ENCODE results near the gene ARL13A.
"Not testable (repeated sequence)": the region's sequence is repeated elsewhere in the genome, so short reads cannot be mapped to it uniquely, and the experiment has no call there.

The ARL13A gene

DNA sequence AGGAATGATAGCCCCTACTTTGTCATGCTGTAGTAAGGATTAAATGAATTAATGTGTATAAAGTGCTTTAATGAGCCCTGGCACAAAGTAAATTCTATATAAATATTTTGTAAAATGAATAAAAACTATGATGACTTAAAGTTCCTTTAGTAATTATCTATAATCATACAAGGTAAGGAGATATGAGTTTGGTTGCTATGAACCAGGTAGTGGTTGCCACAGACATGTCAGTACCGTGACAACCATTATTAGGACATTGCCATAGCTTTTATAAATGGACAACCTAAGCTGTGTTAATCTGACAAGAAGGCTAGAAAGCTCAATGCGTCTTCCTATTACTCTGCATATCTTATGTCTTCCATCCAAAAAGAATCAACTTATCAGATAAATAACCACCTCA lies at the start of gene ARL13A:
TSS of gene ARL13A (plus strand) at position 301 of the 400 bp plus-strand sequence. CDS start 3,982 bp downstream, outside the sequence.
- FAIRE-seq (no peak), DNase-seq (ENCODE audit: insufficient read length, low spot score) (no peak)

DNA sequence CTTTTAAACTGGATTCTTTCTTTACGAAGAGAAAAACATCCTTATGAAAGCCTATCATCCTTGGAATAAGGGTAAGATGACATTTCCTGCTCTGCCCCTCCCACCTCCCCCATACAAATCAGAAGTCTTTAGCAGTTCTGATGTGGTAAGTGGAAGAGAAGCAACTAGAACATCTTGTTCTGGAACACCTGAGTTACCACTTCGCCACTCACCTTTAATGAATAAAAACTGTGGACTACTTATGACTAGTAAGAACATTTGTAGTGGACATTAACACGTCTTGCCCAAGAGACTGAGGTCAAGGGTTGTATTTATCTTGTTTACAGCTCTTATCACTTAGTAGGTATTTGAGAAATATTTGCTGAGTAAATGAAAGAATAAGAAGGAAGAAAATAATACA lies 45.1 kb upstream of the ARL13A start:
- DNase-seq (ENCODE audit: insufficient read length, low spot score) (no peak), FAIRE-seq (no peak)

GRCh38 chrX:100926453-100926852 lies 43.1 kb upstream of the ARL13A start:
- DNase-seq (ENCODE audit: insufficient read length, low spot score) (no peak), FAIRE-seq (no peak)

DNA sequence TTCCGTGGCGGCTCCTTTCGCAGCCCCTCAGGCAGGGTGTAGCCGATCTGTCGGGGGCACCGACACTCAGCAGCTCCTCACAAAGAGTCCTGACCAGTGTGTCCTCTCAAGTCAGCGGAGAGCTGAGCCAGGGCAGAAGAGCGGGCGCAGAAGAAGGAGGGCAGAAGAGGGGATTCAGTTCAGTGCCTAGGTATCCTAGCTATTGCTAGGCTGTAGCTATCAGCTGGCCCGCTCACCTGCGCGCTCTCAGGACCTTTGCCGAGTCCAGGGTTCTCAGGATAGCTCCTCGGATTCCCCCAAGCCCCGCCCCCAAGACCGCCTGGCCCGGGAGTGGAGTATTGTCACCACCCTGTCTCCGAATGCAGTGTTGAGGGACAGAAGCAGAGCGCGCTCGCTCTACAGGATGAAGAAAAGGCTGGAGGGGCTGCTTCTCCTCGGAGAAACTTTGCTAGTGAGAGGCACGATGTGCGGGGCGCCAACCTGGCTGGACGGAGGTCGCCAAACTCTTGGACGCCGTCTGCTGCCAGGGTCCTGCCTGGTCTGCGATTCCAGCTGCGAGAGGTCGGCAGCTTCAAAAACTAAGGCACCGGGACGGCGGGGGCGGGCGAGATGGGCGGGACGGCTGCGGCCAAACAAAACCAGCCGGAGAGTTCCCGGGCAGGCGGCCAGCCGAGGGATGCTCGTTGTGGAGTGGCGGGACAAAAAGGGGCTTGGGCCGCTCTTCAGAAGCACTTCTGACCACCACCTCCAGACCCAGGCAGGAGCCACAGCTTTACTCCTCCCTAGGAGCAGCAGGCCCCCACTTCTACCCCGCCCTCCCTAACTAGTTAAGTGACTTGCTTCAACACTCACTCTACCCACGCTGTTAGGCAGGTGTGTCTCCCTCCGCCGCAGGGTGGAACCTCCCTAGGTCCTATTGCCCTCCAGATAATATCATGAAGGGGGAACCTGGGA lies 40.6 kb upstream of the ARL13A start, which contains the start of gene XKRX:
TSS of gene XKRX (minus strand) at position 258 of the 954 bp plus-strand sequence. CDS start 613 bp downstream, outside the sequence.
- DNase-seq (ENCODE audit: insufficient read length, low spot score) (no peak), FAIRE-seq (no peak)

GRCh38 chrX:100931218-100931924 lies 38.1 kb upstream of the ARL13A start:
- no peak for DNase-seq (ENCODE audit: insufficient read length, low spot score)
- no peak for FAIRE-seq

DNA sequence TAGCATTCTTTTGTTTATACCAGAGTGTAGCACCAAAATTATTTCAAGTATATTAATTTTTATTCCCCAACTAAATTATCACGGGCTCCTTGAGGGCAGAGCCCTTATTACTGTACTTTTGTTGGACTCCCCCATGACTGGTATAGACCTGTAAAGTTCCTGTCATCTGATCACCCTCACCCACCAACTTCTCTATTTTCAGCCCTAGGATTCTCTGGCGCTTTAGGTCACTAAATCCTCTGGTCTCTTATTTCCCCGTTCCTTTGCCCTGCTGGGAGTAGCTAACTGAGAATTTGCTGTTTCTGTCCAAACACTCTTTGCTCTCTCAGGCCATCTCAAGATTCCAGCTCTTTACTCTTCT lies 37.6 kb upstream of the ARL13A start:
- DNase-seq (ENCODE audit: insufficient read length, low spot score): no peak
- FAIRE-seq: no peak

DNA sequence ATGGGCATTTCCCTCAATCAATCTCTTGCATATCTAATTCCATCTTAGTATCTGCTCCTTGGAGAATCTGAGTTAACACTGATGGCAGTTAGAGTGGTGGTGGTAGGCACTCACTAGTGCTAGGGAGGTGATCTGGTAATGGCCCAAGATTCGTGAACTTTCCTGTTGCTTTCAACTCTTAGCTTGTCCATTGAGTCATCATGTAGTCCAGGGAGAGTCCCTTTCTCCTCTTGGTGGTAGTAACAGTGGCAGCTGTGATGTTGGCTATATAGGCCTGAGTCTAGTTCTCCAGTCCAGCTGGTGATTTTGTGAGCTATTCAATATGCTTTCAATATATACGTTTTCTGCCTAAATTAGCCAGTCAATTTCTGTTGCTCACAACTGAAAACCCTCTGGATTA lies 33.7 kb upstream of the ARL13A start:
- DNase-seq (ENCODE audit: insufficient read length, low spot score) (no peak), FAIRE-seq (no peak)

GRCh38 chrX:100939333-100939732 lies 30.2 kb upstream of the ARL13A start:
- no peak for DNase-seq (ENCODE audit: insufficient read length, low spot score)
- no peak for FAIRE-seq

- FAIRE-seq: no peak
Measured at GRCh38 chrX:100944601-100945000, 24.9 kb upstream of the ARL13A start.

DNA sequence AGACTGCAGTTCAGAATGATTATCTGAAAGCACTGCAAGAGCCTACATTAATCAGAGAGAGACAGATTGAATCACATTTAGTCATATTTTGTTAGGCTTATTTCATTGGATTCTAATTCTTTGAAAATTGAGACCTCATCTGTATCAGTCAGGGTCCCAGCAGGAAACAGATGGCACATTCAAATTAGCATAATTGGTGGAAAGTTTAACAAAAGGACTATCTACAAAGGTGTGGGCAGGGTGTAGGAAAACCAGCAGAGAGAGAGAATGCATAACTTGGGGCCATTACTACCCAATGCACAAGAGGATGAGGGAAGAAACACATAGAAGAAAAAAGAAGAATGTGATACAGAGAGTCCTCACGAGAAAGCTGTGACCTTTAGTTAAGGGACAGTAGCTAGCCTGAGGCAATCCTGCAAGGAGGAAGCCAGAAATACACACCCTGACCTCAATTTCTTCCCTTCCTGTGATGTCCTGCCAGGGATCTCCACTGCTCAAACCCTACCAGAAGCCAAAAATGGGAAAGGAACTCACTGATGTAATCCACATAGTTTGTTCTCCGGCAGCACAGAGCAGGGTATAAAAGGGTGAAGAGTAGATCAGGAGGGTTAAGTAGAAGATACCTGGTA lies 23.1 kb upstream of the ARL13A start:
- FAIRE-seq: no peak

More at GRCh38 chrX:100944601-100945000, 24.9 kb upstream of the ARL13A start:
- no peak for DNase-seq (ENCODE audit: insufficient read length, low spot score)

DNA sequence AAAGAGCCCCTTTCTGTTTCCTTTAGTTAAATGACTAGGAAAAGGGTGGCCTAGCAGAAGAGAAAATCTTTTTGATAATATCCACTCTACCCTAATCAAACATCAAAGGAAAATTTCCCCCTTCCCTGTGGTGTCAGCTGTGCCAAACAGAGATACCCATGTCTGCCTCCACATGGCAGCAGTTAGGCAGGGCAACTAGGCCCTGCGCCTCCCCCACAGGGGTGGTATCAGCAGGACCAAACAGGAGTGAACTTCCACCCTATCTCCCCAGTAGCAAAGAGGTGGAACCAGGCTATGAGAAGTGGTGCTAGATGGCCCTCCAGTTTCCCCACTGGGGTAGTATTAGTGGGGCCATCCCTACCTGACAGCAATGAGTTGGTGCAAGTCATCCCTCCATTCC lies 21.0 kb upstream of the ARL13A start:
- FAIRE-seq: no peak
- no peak for DNase-seq (ENCODE audit: insufficient read length, low spot score)

More for the DNA sequence above, 23.1 kb upstream of the ARL13A start:
- DNase-seq (ENCODE audit: insufficient read length, low spot score): no peak

GRCh38 chrX:100962811-100963210 lies 6.7 kb upstream of the ARL13A start:
- DNase-seq (ENCODE audit: insufficient read length, low spot score): no peak
- FAIRE-seq: no peak

DNA sequence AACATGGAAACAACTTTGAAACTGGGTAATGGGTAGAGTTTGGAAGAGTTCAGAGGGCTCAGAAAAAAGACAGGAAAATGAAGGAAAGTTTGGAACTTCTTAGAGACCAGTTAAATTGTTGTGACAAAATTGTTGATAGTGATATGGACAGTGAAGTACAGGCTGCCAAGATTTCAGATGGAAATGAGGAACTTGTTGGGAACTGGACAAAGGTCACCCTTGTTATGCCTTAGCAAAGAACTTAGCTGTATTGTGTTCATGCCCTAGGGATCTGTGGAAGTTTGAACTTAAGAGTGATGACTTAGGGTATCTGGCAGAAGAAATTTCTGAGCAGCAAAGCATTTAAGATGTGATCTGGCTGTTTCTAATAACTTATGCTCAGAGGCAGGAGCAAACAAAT lies 5.1 kb upstream of the ARL13A start:
- DNase-seq (ENCODE audit: insufficient read length, low spot score): no peak
- FAIRE-seq: no peak

GRCh38 chrX:100969936-100970335 lies 428 bp downstream of the ARL13A start:
- no peak for FAIRE-seq

GRCh38 chrX:100973411-100973810 lies 3.9 kb downstream of the ARL13A start:
- FAIRE-seq: no peak
- DNase-seq (ENCODE audit: insufficient read length, low spot score): no peak

More at GRCh38 chrX:100969936-100970335, 428 bp downstream of the ARL13A start:
- no peak for DNase-seq (ENCODE audit: insufficient read length, low spot score)

DNA sequence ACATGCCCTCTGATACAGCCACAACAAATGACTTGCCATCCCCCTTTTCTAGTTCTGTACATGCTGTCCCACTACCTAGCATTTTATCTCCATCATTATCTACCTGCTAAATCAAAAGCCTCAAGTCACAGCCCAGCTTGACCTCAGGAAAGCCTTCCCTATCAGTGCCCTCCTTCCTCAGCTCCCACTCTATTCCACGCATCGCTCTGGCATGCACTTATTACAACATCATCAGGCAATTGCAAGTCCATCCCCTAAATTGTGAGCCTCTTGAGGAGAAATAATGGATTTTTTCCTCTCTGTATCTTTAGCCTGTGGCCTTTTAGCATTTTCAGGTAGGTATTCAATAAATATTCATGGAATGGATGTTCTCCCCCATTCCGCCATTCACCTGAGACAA lies 5.7 kb downstream of the ARL13A start:
- no peak for DNase-seq (ENCODE audit: insufficient read length, low spot score)
- FAIRE-seq: no peak

DNA sequence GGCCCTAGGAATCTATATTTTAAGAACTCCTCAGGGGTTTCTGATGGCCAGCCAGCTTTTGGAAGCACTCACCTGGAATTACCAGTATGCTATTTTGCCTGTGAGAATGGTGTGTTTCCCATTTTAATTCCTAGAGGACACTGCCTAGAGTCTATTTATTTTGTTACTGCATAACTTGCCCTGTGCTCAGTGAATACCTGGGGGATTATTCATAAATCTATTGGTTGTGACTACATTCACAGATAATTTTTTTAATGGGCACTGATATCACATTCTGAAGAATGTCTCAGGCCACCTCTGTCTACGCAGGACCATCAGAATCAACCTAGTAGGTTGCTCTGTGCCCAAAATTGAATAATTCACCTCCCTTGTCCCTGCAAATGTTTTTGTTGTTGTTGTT lies 6.7 kb downstream of the ARL13A start:
- no peak for FAIRE-seq
- no peak for DNase-seq (ENCODE audit: insufficient read length, low spot score)

- DNase-seq (ENCODE audit: insufficient read length, low spot score) (no peak), FAIRE-seq (no peak)
Measured at GRCh38 chrX:100979881-100980607, 10.5 kb downstream of the ARL13A start.

DNA sequence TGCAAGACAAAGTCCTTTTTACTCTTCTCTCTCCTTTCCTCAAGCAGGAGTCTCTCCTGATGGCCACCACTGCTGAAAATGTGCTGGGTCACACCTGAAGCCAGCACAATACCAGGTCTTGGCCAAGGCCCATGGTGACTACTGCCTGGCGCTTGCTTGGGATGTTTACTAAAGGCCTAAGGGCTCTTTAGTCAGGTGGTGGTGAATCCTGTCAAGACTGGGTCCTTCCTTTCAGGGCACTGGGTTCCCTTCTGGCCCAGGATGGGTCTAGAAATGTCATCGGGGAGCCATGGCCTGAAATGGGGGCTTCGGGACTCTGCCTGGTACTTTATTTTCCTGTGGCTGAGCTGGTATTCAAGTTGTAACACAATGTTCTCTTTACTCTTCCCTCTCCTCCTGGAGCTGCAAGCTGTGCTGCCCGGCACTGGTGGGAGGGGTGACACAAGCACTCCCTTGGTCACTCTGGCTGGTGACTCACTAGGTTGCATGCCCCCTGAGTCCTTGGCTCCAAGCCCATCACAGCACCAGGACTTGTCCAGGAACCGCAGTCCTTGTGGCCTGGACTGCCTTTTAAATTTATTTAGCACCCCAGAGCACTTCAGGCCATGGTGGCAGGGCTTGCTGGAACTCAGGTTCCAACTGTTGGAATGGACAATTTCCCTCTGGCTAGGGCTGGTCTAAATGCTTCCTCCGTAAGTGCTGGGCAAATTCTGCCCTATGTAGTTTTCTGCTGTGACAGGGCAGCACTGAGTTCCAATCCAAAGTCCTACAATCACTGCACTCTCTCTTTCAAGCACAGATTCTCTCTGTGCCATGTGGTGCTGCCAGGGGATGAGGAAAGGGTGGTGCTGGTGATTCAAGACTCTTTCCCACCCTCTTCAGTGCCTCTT lies 11.3 kb downstream of the ARL13A start:
- FAIRE-seq: no peak
- no peak for DNase-seq (ENCODE audit: insufficient read length, low spot score)

DNA sequence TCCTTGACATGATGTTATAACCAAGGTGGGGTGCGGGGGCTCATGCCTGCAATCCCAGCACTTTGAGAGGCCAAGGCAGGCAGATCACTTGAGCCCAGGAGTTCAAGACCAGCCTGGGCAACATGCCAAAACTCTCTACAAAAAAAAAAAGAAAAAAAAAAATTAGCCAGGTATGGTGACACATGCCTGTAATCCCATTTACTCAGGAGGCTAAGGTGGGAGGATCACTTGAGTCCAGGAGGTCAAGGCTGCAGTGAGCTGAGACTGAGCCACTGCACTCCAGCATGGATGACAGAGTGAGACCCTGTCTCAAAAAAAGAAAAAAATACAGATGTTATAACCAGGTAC lies 12.0 kb downstream of the ARL13A start:
- not testable (repeated sequence) for DNase-seq (ENCODE audit: insufficient read length, low spot score); FAIRE-seq

Measured in HTR-8/SVneo (cell line).